ENCODE results near the gene MRPL4.
"Not testable (repeated sequence)": the region's sequence is repeated elsewhere in the genome, so short reads cannot be mapped to it uniquely, and the experiment has no call there.

Gene MRPL4

DNA sequence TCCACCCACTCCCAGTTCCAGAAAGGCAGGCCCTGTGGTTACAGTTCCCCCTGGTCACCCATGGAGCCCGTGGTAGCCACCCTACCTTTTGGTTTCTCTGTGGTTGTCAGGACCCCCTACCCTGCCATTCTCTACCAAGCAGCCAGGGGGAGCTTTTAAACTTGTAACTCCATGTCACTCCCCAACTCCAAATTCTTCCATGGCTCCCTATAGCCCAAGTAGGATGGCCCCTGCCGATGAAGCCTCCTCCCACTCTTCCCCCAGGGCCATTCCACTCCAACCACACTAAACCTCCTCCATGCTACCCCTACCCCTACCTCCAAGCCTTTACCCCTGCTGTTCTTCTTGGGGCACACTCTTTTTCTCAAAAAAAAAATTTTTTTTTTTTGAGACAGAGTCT is 23.1 kb upstream of the MRPL4 start:
- peak overlapping the region in 1 of 2 donors; percentile 62 for H3K27ac ChIP-seq
- peak overlapping the region; percentile 13 for H3K4me3 ChIP-seq
- DNase-seq (ENCODE audit: low spot score), result no peak
- TF ChIP-seq, protein P1, sequence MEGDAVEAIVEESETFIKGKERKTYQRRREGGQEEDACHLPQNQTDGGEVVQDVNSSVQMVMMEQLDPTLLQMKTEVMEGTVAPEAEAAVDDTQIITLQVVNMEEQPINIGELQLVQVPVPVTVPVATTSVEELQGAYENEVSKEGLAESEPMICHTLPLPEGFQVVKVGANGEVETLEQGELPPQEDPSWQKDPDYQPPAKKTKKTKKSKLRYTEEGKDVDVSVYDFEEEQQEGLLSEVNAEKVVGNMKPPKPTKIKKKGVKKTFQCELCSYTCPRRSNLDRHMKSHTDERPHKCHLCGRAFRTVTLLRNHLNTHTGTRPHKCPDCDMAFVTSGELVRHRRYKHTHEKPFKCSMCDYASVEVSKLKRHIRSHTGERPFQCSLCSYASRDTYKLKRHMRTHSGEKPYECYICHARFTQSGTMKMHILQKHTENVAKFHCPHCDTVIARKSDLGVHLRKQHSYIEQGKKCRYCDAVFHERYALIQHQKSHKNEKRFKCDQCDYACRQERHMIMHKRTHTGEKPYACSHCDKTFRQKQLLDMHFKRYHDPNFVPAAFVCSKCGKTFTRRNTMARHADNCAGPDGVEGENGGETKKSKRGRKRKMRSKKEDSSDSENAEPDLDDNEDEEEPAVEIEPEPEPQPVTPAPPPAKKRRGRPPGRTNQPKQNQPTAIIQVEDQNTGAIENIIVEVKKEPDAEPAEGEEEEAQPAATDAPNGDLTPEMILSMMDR (IDR thresholded peaks at IDR 0.05), result peak; percentile 34

DNA sequence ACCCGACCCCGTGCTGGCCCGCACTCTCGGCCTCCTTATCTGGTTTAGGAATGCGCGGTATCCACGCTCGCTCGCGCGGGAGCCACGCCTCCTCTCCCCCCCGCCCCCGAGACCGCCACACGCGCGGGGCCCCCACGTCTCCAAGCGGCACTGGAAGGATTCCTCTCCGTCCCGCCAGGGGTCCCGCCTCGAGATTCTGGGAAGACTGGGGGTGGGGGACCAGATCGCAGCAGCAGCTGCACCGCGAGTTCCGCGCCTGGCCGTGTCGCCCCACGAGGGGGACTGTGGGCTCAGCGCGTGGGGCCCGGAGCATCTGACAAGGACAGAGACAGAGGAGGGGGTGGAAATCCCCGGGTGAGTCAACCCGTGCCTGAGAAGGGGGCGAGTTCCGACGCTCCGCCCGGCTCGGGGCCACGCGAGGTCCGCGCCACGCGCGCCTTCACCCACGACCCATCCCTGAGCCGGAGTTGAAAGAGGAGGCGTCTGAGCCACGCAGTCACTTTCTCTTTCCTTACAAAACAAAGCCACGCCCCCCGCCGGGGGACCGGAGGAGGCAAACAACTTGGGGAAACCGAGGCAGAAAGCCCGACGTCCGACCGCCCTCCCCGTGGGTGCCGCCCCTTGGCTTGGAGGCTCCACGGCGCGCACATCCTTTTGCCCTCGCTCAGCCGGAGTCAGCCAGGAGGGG is 21.7 kb upstream of the MRPL4 start:
- TF ChIP-seq, protein P1 (IDR thresholded peaks at IDR 0.05), result no peak
- Histone ChIP-seq H3K27ac (peak overlapping the region; percentile 54 to 92), H3K4me3 (peak overlapping the region; percentile 97)
- DNase-seq (ENCODE audit: low spot score), result no peak

DNA sequence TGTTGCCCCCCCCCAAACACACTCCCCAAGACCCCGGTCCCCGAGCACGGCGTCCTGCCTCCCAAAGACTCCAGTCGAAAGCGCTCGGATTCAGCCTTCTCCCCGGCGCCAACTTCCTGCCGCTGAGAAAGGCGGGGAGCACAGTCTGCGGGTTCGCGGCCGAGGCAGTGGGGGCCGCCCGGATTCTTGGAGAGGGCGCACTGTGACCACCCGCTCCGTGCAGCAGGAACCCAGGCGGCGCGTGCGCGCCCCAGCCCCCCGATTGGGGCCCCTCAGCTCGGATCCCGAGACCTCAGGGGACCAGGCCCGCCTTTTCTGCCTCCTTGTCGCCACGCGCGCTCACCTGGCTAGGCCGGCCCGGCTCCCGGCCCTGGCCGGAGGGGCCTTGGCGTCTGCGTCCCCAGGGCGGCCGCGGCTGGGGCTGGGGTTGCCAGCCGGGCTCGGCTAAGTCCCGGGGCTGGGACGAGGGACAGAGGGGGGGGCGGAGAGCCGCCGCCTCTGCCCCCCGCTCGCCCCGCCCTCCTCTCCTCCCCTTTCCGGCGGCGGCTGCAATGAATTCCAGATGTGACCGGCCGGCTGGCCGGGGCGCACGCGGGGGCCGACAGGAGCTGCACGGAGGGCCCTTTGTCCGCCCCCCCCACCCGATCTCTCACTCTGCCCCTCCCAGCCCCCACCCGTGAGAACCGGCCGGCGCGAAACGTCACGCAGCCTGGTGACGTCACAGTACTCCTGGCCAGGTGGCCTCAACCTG is 21.0 kb upstream of the MRPL4 start, which contains the start of gene S1PR2:
S1PR2 (minus strand) TSS at position 471 of the 751 bp plus-strand sequence. CDS start 6,426 bp downstream, outside the sequence.
- peak within 1 kb of the TSS; percentile 54 to 92 for H3K27ac ChIP-seq
- H3K4me3 ChIP-seq, result peak within 1 kb of the TSS; percentile 97
- DNase-seq (ENCODE audit: low spot score), result peak; percentile 83
- TF ChIP-seq, protein P1 (IDR thresholded peaks at IDR 0.05), result no peak

DNA sequence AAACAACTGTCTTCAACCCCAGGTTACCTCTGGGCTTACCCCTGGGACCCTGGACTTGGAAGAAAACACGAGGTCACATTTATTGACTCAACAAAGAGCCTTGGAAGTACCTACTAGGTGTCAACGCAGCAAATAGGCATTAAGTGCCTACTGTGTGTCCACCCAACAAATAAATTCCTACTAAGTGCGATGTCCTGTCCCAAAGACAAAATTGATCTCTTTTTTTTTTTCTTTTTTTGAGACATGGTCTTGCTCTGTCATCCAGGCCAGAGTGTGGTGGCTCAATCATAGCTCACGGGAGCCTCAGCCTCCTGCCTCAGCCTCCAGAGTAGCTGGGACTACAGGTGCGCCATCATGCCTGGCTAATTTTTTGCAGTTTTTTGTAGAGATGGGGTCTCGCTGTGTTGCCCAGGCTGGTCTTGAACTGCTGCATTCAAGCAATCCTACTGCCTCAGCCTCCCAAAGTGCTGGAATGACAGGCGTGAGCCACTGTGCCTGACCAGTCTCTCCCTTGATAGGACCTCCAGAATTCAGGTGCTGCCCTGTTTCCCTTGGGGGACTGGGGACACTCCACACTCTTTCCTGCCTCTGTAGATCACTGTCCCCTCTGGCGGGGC is 20.3 kb upstream of the MRPL4 start:
- TF ChIP-seq, protein P1 (IDR thresholded peaks at IDR 0.05), result no peak
- no peak for DNase-seq (ENCODE audit: low spot score)
- Histone ChIP-seq H3K27ac (peak overlapping the region in 1 of 2 donors; percentile 92), H3K4me3 (peak overlapping the region; percentile 97)

DNA sequence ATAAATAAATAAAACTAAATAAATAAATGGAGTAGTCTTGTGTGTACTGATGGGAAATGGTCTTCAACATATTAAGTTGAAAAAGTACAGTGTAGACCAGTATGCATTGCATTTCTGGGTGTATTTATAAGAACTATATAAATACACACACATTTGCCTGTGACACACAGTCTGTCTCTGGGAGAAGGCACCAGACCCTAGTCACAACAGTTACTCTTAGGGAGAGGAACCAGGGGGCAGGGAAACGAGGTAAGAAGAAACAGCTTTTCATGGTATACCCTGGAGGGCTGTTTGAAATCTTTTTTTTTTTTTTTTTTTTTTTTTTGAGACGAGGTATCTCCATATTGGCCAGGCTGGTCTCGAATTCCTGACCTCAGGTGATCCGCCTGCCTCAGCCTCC is 18.1 kb upstream of the MRPL4 start:
- Histone ChIP-seq H3K27ac (no peak overlapping the region), H3K4me3 (no peak overlapping the region)
- TF ChIP-seq, protein P1 (IDR thresholded peaks at IDR 0.05), result no peak
- DNase-seq (ENCODE audit: low spot score), result no peak

DNA sequence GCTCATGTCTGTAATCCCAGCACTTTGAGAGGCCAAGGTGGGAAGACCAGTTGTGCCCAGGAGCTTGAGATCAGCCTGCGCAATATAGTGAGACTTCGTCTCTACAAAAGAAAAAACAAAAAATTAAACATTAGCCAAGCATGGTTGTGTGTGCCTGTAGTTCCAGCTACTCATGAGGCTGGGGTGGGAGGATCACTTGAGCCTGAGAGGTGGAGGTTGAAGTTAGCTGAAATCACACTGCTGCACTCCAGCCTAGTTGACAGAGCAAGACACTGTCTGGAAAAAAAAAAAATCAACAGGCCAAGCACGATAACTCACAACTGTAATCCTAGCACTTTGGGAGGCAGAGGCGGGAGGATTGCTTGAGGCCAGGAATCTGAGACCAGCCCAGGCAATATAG is 17.0 kb upstream of the MRPL4 start:
- no peak overlapping the region for H3K4me3 ChIP-seq
- no peak overlapping the region for H3K27ac ChIP-seq
- no peak for DNase-seq (ENCODE audit: low spot score)
- TF ChIP-seq, protein P1 (IDR thresholded peaks at IDR 0.05), result no peak

DNA sequence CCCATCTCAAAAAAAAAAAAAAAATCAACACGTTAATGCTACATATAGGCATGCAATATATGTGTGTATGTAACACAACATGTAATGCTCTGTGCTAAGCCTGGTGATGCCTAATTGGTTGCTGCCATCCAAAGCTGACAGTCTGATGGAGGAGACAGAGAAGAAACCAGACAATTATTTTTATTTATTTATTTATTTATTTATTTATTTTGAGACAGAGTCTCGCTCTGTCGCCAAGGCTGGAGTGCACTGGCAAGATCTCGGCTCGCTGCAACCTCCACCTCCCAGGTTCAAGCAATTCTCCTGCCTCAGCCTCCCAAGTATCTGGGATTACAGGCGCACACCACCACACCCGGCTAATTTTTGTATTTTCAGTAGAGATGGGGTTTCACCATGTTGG is 16.6 kb upstream of the MRPL4 start:
- not testable (repeated sequence) for H3K4me3 ChIP-seq; DNase-seq (ENCODE audit: low spot score)
- H3K27ac ChIP-seq, result peak overlapping the region in 1 of 2 donors; percentile 74
